SK-N-SH treated with all-trans-retinoic acid at 6 μM for 48 hours (cell line): ENCODE results near the gene WRAP73.

ENCODE experiments used
- ATAC-seq: fragments of 200-7000 bp; cut with Tn5 transposase; 3 replicates; pipeline ENCODE4 v1.9.1; 2020; ENCODE audit warnings: mild to moderate bottlenecking, moderate library complexity
- ARNTL ChIP-seq: fragments of 450-650 bp; formaldehyde crosslinking; IDR thresholded peaks from 2 replicates; pipeline ENCODE4 v1.5.0; 2020; ENCODE audit warnings: low read depth, mild to moderate bottlenecking, moderate library complexity, borderline replicate concordance
- BACH2 ChIP-seq: fragments of 250-450 bp; sonication (Bioruptor Pico); IDR thresholded peaks from 2 replicates; pipeline ENCODE4 v1.9.0; 2021; ENCODE audit warnings: mild to moderate bottlenecking, borderline replicate concordance
- CSDC2 ChIP-seq: fragments of 250-450 bp; sonication (Bioruptor Pico); IDR thresholded peaks from 2 replicates; pipeline ENCODE4 v1.5.0; 2020; ENCODE audit warnings: mild to moderate bottlenecking, moderate library complexity
- ESRRG ChIP-seq: fragments of 250-450 bp; sonication (Bioruptor Pico); IDR thresholded peaks from 2 replicates; pipeline ENCODE4 v1.6.1; 2021; ENCODE audit warnings: mild to moderate bottlenecking
- GLIS3 ChIP-seq: fragments of 250-450 bp; sonication (Bioruptor Pico); IDR thresholded peaks from 2 replicates; pipeline ENCODE4 v1.5.0; 2020; ENCODE audit warnings: mild to moderate bottlenecking, moderate library complexity
- OSR1 ChIP-seq: fragments of 250-450 bp; sonication (Bioruptor Pico); IDR thresholded peaks from 2 replicates; pipeline ENCODE4 v1.8.0; 2022; ENCODE audit warnings: moderate library complexity, mild to moderate bottlenecking, inconsistent platforms
- PPARA ChIP-seq: fragments of 250-450 bp; sonication (Bioruptor Pico); IDR thresholded peaks from 2 replicates; pipeline ENCODE4 v1.5.0; 2020; ENCODE audit warnings: mild to moderate bottlenecking, borderline replicate concordance
- TCF4 ChIP-seq: fragments of 250-450 bp; sonication (Bioruptor Pico); IDR thresholded peaks from 2 replicates; pipeline ENCODE4 v1.8.0; 2021; ENCODE audit warnings: mild to moderate bottlenecking, moderate library complexity, borderline replicate concordance
- ZC3H10 ChIP-seq: fragments of 250-450 bp; sonication (Bioruptor Pico); IDR thresholded peaks from 2 replicates; pipeline ENCODE4 v1.5.1; 2021; ENCODE audit warnings: mild to moderate bottlenecking, moderate library complexity
- ZFP3 ChIP-seq: fragments of 250-450 bp; sonication (Bioruptor Pico); IDR thresholded peaks from 2 replicates; pipeline ENCODE4 v1.5.0; 2020; ENCODE audit warnings: mild to moderate bottlenecking, moderate library complexity
- ZFP30 ChIP-seq: fragments of 450-650 bp; formaldehyde crosslinking; IDR thresholded peaks from 2 replicates; pipeline ENCODE4 v1.5.0; 2022; ENCODE audit warnings: mild to moderate bottlenecking, moderate library complexity
- ZNF70 ChIP-seq: fragments of 450-650 bp; formaldehyde crosslinking; IDR thresholded peaks from 2 replicates; pipeline ENCODE4 v1.5.0; 2020; ENCODE audit warnings: mild to moderate bottlenecking, moderate library complexity
- ZNF8 ChIP-seq: fragments of 450-650 bp; formaldehyde crosslinking; IDR thresholded peaks from 2 replicates; pipeline ENCODE4 v1.5.0; 2020; ENCODE audit warnings: mild to moderate bottlenecking, moderate library complexity
- TF ChIP-seq, protein P1 (sequence below): fragments of 250-450 bp; sonication (Bioruptor Pico); IDR thresholded peaks from 2 replicates; pipeline ENCODE4 v1.5.1; 2021; ENCODE audit warnings: mild to moderate bottlenecking, moderate library complexity
- TF ChIP-seq, protein P2 (sequence below): fragments of 250-450 bp; sonication (Bioruptor Pico); IDR thresholded peaks from 2 replicates; pipeline ENCODE4 v1.8.0; 2020; ENCODE audit warnings: mild to moderate bottlenecking, moderate library complexity, borderline replicate concordance
- TF ChIP-seq, protein P3 (sequence below): fragments of 250-450 bp; sonication (Bioruptor Pico); IDR thresholded peaks from 2 replicates; pipeline ENCODE4 v1.5.1; 2020; ENCODE audit warnings: low read depth, mild to moderate bottlenecking, moderate library complexity
- TF ChIP-seq, protein P4 (sequence below): fragments of 250-450 bp; sonication (Bioruptor Pico); IDR thresholded peaks from 2 replicates; pipeline ENCODE4 v1.5.0; 2020; ENCODE audit warnings: mild to moderate bottlenecking, moderate library complexity

The WRAP73 gene

DNA sequence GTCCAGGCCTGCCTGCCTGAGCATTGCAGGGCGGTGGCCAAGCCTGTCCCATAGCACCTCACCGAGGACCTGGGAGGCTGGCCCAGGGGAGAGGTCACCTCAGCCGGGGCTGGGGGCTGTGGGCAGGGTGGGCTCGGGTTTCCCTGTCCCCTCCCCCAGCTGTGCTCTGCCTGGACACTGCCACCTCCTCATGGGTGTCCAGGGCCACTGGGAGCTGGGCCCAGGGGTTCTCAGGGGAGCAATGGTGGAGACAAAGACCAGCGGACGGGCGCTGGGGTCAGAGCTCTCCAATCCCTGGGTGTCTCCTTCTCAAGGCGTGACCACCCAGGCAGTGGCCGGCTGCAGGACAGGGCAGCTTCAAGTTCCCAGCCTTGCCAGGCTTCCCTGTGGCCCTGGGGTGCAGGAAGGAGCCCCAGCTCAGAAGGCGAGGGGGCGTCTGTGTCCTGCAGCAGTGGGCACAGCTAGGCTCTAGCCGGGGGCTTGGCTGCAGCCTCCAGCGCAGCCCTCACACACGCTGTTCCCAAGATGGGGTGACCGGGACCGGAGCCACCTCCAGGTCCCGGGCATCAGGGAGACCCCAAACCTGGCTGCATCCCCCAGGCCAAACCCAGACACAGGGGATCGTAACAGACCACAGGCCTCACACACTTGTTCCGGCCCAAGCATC, 31.5 kb upstream of the WRAP73 start:
- TF ChIP-seq ARNTL (CRISPR knock-in tag) (no peak), ZNF8 (CRISPR knock-in tag) (no peak), ZNF70 (CRISPR knock-in tag) (no peak), ZFP30 (CRISPR knock-in tag) (no peak), BACH2 (CRISPR knock-in tag) (no peak), TCF4 (CRISPR knock-in tag) (no peak), ESRRG (CRISPR knock-in tag) (no peak)
- TF ChIP-seq, protein P1, sequence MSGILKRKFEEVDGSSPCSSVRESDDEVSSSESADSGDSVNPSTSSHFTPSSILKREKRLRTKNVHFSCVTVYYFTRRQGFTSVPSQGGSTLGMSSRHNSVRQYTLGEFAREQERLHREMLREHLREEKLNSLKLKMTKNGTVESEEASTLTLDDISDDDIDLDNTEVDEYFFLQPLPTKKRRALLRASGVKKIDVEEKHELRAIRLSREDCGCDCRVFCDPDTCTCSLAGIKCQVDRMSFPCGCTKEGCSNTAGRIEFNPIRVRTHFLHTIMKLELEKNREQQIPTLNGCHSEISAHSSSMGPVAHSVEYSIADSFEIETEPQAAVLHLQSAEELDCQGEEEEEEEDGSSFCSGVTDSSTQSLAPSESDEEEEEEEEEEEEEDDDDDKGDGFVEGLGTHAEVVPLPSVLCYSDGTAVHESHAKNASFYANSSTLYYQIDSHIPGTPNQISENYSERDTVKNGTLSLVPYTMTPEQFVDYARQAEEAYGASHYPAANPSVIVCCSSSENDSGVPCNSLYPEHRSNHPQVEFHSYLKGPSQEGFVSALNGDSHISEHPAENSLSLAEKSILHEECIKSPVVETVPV (CRISPR knock-in tag): no peak
- TF ChIP-seq, protein P2, sequence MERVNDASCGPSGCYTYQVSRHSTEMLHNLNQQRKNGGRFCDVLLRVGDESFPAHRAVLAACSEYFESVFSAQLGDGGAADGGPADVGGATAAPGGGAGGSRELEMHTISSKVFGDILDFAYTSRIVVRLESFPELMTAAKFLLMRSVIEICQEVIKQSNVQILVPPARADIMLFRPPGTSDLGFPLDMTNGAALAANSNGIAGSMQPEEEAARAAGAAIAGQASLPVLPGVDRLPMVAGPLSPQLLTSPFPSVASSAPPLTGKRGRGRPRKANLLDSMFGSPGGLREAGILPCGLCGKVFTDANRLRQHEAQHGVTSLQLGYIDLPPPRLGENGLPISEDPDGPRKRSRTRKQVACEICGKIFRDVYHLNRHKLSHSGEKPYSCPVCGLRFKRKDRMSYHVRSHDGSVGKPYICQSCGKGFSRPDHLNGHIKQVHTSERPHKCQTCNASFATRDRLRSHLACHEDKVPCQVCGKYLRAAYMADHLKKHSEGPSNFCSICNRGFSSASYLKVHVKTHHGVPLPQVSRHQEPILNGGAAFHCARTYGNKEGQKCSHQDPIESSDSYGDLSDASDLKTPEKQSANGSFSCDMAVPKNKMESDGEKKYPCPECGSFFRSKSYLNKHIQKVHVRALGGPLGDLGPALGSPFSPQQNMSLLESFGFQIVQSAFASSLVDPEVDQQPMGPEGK (CRISPR knock-in tag): no peak
- TF ChIP-seq, protein P3, sequence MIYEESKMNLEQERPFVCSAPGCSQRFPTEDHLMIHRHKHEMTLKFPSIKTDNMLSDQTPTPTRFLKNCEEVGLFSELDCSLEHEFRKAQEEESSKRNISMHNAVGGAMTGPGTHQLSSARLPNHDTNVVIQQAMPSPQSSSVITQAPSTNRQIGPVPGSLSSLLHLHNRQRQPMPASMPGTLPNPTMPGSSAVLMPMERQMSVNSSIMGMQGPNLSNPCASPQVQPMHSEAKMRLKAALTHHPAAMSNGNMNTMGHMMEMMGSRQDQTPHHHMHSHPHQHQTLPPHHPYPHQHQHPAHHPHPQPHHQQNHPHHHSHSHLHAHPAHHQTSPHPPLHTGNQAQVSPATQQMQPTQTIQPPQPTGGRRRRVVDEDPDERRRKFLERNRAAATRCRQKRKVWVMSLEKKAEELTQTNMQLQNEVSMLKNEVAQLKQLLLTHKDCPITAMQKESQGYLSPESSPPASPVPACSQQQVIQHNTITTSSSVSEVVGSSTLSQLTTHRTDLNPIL (CRISPR knock-in tag): no peak
- ATAC-seq: no peak

DNA sequence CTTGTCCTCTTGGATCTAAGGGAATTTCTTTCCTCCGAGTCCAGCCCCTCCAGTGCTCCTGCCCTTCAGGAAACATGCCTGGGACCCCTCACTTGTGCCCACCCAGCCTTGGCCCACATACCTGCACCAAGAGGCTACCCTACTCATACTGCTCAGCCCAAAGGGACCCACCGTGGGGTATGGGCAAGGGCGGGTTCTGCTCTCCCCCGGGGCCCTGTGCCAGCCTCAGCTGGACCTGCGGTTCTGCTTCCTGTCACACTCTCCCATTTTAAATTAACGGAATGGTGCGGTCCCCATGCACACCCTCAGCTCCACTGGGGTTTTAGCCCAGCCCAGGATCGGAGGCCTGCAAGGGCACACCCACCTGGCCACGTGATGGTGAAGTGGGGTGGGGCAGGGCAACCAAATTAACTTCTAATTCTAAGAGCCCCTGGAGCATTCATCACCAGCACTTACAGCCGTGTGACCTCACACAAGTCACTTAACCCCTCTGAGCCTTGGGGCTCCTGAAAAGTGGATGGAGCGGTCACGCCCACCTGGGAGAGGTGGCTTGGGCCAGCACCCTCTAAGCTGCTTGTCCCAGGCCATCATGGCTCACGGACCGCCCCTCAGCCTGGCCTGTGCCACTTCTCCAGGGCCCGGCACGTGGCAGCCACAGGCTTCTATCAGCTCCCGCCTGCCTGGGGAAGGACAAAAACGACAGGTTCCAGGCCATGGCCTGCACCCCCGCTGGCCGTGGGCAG, 30.8 kb upstream of the WRAP73 start:
- TF ChIP-seq OSR1 (CRISPR knock-in tag): no peak
- TF ChIP-seq, all 23 proteins: peak for 0
- no peak for ATAC-seq

DNA sequence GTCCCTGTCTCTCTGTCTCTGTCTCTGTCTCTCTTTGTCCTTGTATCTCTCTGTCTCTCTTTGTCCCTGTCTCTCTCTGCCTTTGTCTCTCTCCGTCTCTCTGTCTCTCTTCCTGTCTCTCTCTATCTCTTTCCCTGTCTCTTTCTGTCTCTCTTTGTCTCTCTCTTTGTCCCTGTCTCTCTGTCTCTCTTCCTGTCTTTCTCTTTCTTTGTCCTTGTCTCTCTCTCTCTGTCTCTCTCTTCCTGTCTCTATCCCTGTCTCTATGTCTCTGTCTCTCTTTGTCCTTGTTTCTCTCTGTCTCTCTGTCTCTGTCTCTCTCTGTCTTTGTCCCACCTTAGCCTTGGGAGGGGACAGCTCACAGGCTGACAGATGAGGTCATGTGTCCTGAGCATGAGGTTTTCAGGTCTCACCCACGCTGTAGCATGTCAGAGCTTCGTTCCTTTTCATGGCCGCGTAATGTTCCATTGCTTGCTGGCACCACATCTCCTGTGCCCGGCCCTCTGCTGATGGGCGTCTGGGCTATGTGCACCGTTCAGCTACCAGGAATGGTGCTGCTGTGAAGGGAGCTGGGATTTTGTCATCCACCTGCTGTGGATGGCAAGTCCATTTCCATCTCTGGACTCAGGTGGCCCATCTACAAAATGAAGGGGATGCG, 30.0 kb upstream of the WRAP73 start:
- ATAC-seq: no peak
- TF ChIP-seq, protein P1 (CRISPR knock-in tag): no peak
- TF ChIP-seq ZNF8 (CRISPR knock-in tag): no peak
- TF ChIP-seq, protein P3 (CRISPR knock-in tag): no peak
- TF ChIP-seq ZFP30 (CRISPR knock-in tag): no peak
- no peak for TF ChIP-seq ZNF70 (CRISPR knock-in tag)
- TF ChIP-seq PPARA (CRISPR knock-in tag): no peak
- no peak for TF ChIP-seq ESRRG (CRISPR knock-in tag)
- TF ChIP-seq GLIS3 (CRISPR knock-in tag): no peak
- no peak for TF ChIP-seq OSR1 (CRISPR knock-in tag)
- TF ChIP-seq, protein P4, sequence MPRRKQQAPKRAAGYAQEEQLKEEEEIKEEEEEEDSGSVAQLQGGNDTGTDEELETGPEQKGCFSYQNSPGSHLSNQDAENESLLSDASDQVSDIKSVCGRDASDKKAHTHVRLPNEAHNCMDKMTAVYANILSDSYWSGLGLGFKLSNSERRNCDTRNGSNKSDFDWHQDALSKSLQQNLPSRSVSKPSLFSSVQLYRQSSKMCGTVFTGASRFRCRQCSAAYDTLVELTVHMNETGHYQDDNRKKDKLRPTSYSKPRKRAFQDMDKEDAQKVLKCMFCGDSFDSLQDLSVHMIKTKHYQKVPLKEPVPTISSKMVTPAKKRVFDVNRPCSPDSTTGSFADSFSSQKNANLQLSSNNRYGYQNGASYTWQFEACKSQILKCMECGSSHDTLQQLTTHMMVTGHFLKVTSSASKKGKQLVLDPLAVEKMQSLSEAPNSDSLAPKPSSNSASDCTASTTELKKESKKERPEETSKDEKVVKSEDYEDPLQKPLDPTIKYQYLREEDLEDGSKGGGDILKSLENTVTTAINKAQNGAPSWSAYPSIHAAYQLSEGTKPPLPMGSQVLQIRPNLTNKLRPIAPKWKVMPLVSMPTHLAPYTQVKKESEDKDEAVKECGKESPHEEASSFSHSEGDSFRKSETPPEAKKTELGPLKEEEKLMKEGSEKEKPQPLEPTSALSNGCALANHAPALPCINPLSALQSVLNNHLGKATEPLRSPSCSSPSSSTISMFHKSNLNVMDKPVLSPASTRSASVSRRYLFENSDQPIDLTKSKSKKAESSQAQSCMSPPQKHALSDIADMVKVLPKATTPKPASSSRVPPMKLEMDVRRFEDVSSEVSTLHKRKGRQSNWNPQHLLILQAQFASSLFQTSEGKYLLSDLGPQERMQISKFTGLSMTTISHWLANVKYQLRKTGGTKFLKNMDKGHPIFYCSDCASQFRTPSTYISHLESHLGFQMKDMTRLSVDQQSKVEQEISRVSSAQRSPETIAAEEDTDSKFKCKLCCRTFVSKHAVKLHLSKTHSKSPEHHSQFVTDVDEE (CRISPR knock-in tag): no peak
- no peak for TF ChIP-seq ZC3H10 (CRISPR knock-in tag)
- TF ChIP-seq CSDC2 (CRISPR knock-in tag): no peak
- no peak for TF ChIP-seq ZFP3 (CRISPR knock-in tag)
